Mucosa of rectum (tissue), 2 donors: Measurements from ENCODE around the gene FXYD2.

Source experiments
- H3K27ac ChIP-seq, 2 donors: one replicate each; pipeline ENCODE4 v1.7.0; 2013; ENCODE audit warnings: inconsistent platforms in 2 of 2, low read depth in 2 of 2, low read length in 2 of 2
- H3K27me3 ChIP-seq, 2 donors: one replicate each; pipeline ENCODE4 v1.7.0; 2013; ENCODE audit warnings: low read length in 2 of 2; ENCODE audit not compliant: control insufficient read depth in 2 of 2, insufficient read depth in 2 of 2
- H3K36me3 ChIP-seq, 2 donors: one replicate each; pipeline ENCODE4 v1.7.0; 2013; ENCODE audit warnings: low read length in 2 of 2; ENCODE audit not compliant: control insufficient read depth in 2 of 2, insufficient read depth in 2 of 2
- H3K4me1 ChIP-seq, 2 donors: one replicate each; pipeline ENCODE4 v1.7.0; 2013; ENCODE audit warnings: low read length in 2 of 2, mild to moderate bottlenecking in 1 of 2; ENCODE audit not compliant: control insufficient read depth in 2 of 2, insufficient read depth in 2 of 2
- H3K4me3 ChIP-seq, 2 donors: one replicate each; pipeline ENCODE4 v1.7.0; 2013; ENCODE audit warnings: low read length in 2 of 2
- H3K9ac ChIP-seq, 2 donors: one replicate each; pipeline ENCODE4 v1.7.0; 2013; ENCODE audit warnings: low read length in 2 of 2, low read depth in 1 of 2, mild to moderate bottlenecking in 1 of 2
- H3K9me3 ChIP-seq, 2 donors: one replicate each; pipeline ENCODE4 v1.7.0; 2013; ENCODE audit warnings: low read length in 2 of 2; ENCODE audit not compliant: control insufficient read depth in 2 of 2
- donor health status: healthy.
- donor health status: Normal muscosa, but diverticular disease.

Gene FXYD2

GRCh38 chr11:117834838-117835443, 10.4 kb upstream of the FXYD2 start:
- no peaks in the 10 kb centered on the region for H3K9me3 ChIP-seq
- no peaks in the 10 kb centered on the region for H3K27me3 ChIP-seq
- H3K4me3 ChIP-seq = no peak overlapping the region
- no peak overlapping the region for H3K27ac ChIP-seq
- H3K4me1 ChIP-seq = peaks cover 6 to 15% of the 10 kb centered on the region in 2 donors
- H3K9ac ChIP-seq = no peak overlapping the region
- peaks cover 0 to 7% of the 10 kb centered on the region in 2 donors for H3K36me3 ChIP-seq

- peak overlapping the region in 1 of 2 donors; percentile 52 for H3K9ac ChIP-seq
- H3K4me1 ChIP-seq = peaks cover 6 to 15% of the 10 kb centered on the region in 2 donors
- H3K4me3 ChIP-seq = no peak overlapping the region
- H3K36me3 ChIP-seq = peaks cover 0 to 7% of the 10 kb centered on the region in 2 donors
- no peaks in the 10 kb centered on the region for H3K9me3 ChIP-seq
- H3K27me3 ChIP-seq = no peaks in the 10 kb centered on the region
- H3K27ac ChIP-seq = peak overlapping the region; percentile 29 to 81
Measured at GRCh38 chr11:117834068-117834810, 9.7 kb upstream of the FXYD2 start.

- Histone ChIP-seq H3K9ac (peak overlapping the region in 1 of 2 donors; percentile 52), H3K36me3 (peaks cover 0 to 2% of the 10 kb centered on the region in 2 donors), H3K27ac (peak overlapping the region; percentile 29 to 81), H3K9me3 (no peaks in the 10 kb centered on the region), H3K4me3 (no peak overlapping the region), H3K27me3 (no peaks in the 10 kb centered on the region), H3K4me1 (peaks cover 13 to 19% of the 10 kb centered on the region in 2 donors)
Measured at GRCh38 chr11:117833401-117833891, 8.9 kb upstream of the FXYD2 start.

- H3K9me3 ChIP-seq = no peaks in the 10 kb centered on the region
- H3K27me3 ChIP-seq = no peaks in the 10 kb centered on the region
- H3K4me1 ChIP-seq = peaks cover 13 to 19% of the 10 kb centered on the region in 2 donors
- no peak overlapping the region for H3K27ac ChIP-seq
- no peak overlapping the region for H3K4me3 ChIP-seq
- H3K36me3 ChIP-seq = no peaks in the 10 kb centered on the region
- H3K9ac ChIP-seq = no peak overlapping the region
Measured at GRCh38 chr11:117832511-117832910, 8.0 kb upstream of the FXYD2 start.

- Histone ChIP-seq H3K27me3 (no peaks in the 10 kb centered on the region), H3K27ac (no peak overlapping the region), H3K4me3 (no peak overlapping the region), H3K4me1 (peaks cover 13 to 19% of the 10 kb centered on the region in 2 donors), H3K36me3 (no peaks in the 10 kb centered on the region), H3K9ac (no peak overlapping the region), H3K9me3 (no peaks in the 10 kb centered on the region)
Measured at GRCh38 chr11:117831661-117832415, 7.3 kb upstream of the FXYD2 start.

GRCh38 chr11:117830674-117831351, 6.3 kb upstream of the FXYD2 start:
- no peak overlapping the region for H3K27ac ChIP-seq
- H3K27me3 ChIP-seq = no peaks in the 10 kb centered on the region
- no peak overlapping the region for H3K9ac ChIP-seq
- no peaks in the 10 kb centered on the region for H3K9me3 ChIP-seq
- H3K4me3 ChIP-seq = no peak overlapping the region
- H3K4me1 ChIP-seq = peaks cover 13 to 19% of the 10 kb centered on the region in 2 donors
- no peaks in the 10 kb centered on the region for H3K36me3 ChIP-seq

DNA sequence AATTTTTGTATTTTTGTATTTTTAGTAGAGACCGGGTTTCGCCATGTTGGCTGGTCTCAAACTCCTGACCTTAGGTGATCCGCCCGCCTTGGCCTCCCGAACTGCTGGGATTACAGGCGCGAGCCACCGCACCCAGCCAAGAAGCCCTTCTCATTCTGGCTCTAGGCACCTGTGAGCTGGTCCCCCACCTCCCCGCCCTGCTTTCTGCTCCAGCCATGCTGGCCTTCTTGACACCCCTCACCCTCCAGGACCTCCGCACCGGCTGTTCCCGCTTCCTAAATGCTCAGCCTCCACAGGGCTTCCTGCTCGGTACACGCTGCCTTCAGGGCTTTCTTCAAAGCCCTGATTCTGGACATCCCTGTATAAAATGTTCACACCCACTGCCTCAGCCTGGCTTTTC, 5.5 kb upstream of the FXYD2 start:
- H3K9ac ChIP-seq = no peak overlapping the region

DNA sequence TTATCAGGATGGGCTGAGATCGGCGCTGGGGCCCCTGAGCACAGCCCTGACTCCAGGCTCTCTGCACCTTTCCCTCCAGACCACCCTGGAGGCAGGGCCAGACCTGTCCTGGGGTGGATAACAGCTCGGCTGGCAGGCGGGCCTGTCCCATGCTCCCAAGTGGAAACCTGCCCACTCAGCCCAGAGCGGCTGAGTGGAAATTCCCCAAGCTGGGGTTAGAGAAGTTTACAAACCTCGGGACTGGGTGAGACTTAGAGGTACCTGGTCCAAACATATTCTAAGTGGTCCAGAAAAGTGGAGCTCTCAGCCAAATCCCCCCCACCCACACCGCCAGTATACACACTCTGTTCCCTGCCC, 4.8 kb upstream of the FXYD2 start:
- no peaks in the 10 kb centered on the region for H3K9me3 ChIP-seq
- H3K4me1 ChIP-seq = peaks cover 17 to 31% of the 10 kb centered on the region in 2 donors
- H3K9ac ChIP-seq = no peak overlapping the region
- no peak overlapping the region for H3K4me3 ChIP-seq
- H3K27ac ChIP-seq = no peak overlapping the region
- no peaks in the 10 kb centered on the region for H3K27me3 ChIP-seq
- no peaks in the 10 kb centered on the region for H3K36me3 ChIP-seq

More for the DNA sequence above, 5.5 kb upstream of the FXYD2 start:
- Histone ChIP-seq H3K36me3 (no peaks in the 10 kb centered on the region), H3K27ac (no peak overlapping the region), H3K4me3 (no peak overlapping the region), H3K27me3 (no peaks in the 10 kb centered on the region), H3K4me1 (peaks cover 17 to 24% of the 10 kb centered on the region in 2 donors), H3K9me3 (no peaks in the 10 kb centered on the region)

DNA sequence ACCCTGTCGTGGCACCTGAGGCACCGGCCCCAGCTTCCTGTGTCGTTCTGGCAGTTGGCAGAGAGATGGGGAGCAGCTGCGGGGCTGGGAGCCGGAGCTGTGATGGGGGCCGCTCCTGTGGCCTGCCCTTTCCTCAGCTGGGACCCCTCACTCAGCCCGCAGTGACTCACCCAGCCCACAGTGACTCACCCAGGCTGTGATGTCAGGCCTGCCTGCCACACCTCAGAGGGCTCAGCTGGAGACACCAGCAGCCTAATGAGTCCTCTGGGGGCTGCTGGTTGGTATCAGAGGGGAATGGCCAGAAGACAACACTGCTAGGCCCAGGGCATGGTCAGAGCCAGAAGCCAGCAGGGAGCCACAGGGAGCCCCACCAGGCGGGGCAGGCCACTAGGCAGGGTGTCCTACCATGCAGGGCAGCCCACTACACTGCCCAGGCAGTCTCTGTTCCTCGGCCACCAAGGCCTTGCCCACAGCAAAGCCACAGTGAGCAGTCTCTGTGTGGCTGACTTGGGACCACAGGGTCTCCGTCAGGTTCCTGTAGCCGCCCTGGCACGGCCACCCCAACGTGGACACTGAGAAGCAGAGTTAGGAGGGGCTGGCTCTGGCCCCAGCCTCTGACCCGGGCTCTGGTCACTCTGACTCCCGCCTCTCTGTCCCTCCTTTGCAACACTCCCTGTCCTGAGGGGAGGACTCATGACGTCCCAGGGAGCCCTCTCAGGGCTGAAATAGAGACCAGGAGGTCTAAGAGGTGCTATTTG, 4.2 kb upstream of the FXYD2 start:
- Histone ChIP-seq H3K36me3 (no peaks in the 10 kb centered on the region), H3K9ac (no peak overlapping the region), H3K27me3 (no peaks in the 10 kb centered on the region), H3K4me1 (peaks cover 14 to 30% of the 10 kb centered on the region in 2 donors), H3K4me3 (no peak overlapping the region), H3K27ac (peak overlapping the region in 1 of 2 donors; percentile 5), H3K9me3 (no peaks in the 10 kb centered on the region)
